HepG2 (cell line): Measurements from ENCODE around the gene GNG12. TPM values are rescaled to one million over a fixed set of nuclear protein-coding genes. Genes with fewer than 3 reads are reported as not detected.

ENCODE experiments used
- ATAC-seq: fragments of 200-7000 bp; cut with Tn5 transposase; 3 replicates; pipeline ENCODE4 v1.9.1; 2020; ENCODE audit warnings: mild to moderate bottlenecking, moderate library complexity
- BruUV-seq: library from RNA; stranded (reverse); fragments of 400-500 nt; replicated peaks from 2 replicates; lab custom pipeline; 2021; lab: Mats Ljungman, UMichigan
- CTCF ChIA-PET: fragments of 300-600 bp; formaldehyde crosslinking; extraction: SDS; loops from one replicate; lab custom pipeline; 2021; ENCODE audit warnings: low total read pairs, inconsistent platforms, low intra/inter-chr PET ratio; lab: Yijun Ruan, JAX
- POLR2A ChIA-PET: fragments of 350-600 bp; sonication (Branson Sonifier 250); formaldehyde crosslinking; loops from one replicate; lab custom pipeline; 2020; ENCODE audit warnings: antibody characterized with exemption, inconsistent platforms; lab: Yijun Ruan, JAX
- DNase-seq: peaks from one replicate; pipeline ENCODE4 v3.0.0-alpha.2; 2015; ENCODE audit warnings: low spot score
- FAIRE-seq: peaks from 3 replicates; lab custom pipeline; 2011; peaks lifted over from hg19 to GRCh38; lab: Jason Lieb, UNC
- H2AFZ ChIP-seq: one replicate; pipeline ENCODE4 v1.6.1; 2011; ENCODE audit warnings: low read length, inconsistent platforms
- H3K27ac ChIP-seq: fragments of 300-600 bp; 3 replicates; pipeline ENCODE4 v1.8.0; 2011; ENCODE audit warnings: mixed run types, mild to moderate bottlenecking, mixed read lengths, low read length, inconsistent platforms; ENCODE audit not compliant: insufficient read depth; ENCODE audit errors: extremely low read length
- H3K27me3 ChIP-seq, 2 experiments: fragments of 200-600 bp in 1 of 2; 2 replicates in 1 of 2; 3 replicates in 1 of 2; pipeline versions ENCODE4 v1.6.0 to v1.8.0; 2011; ENCODE audit warnings: low read length in 2 of 2, mild to moderate bottlenecking in 2 of 2, moderate library complexity in 2 of 2, inconsistent platforms in 1 of 2; ENCODE audit not compliant: insufficient read depth in 2 of 2, control insufficient read depth in 1 of 2
- H3K36me3 ChIP-seq, 2 experiments: fragments of 200-600 bp in 1 of 2; replicated peaks in 1 of 2; 2 replicates in 1 of 2; 3 replicates in 1 of 2; pipeline versions ENCODE4 v1.5.1 to v1.8.0; 2011; ENCODE audit warnings: low read length in 2 of 2, inconsistent platforms in 1 of 2; ENCODE audit not compliant: insufficient read depth in 2 of 2, control insufficient read depth in 1 of 2
- H3K4me1 ChIP-seq: 2 replicates; pipeline ENCODE4 v1.5.1; 2012; ENCODE audit warnings: low read length, inconsistent platforms; ENCODE audit not compliant: insufficient read depth
- H3K4me2 ChIP-seq: 2 replicates; pipeline ENCODE4 v1.6.0; 2011; ENCODE audit warnings: low read depth, low read length, inconsistent platforms
- H3K4me3 ChIP-seq, 3 experiments: fragments of 200-600 bp in 1 of 3; sonication (generic), shearing (Covaris generic) in 1 of 3; replicated peaks in 1 of 3; 2 replicates each; pipeline ENCODE4 v1.5.1; 2011 to 2016; ENCODE audit warnings: low read length in 3 of 3, inconsistent platforms in 2 of 3, low read depth in 2 of 3, mild to moderate bottlenecking in 2 of 3, control low read depth in 1 of 3, mixed read lengths in 1 of 3; ENCODE audit not compliant: insufficient read depth in 1 of 3
- H3K79me2 ChIP-seq: one replicate; pipeline ENCODE4 v1.6.1; 2011; ENCODE audit warnings: low read length, inconsistent platforms; ENCODE audit not compliant: insufficient read depth
- H3K9ac ChIP-seq: 2 replicates; pipeline ENCODE4 v1.6.0; 2011; ENCODE audit warnings: mild to moderate bottlenecking, low read depth, low read length, inconsistent platforms; ENCODE audit not compliant: insufficient read depth
- H3K9me3 ChIP-seq: 2 replicates; pipeline ENCODE4 v1.5.1; 2012; ENCODE audit warnings: mild to moderate bottlenecking, low read length
- H4K20me1 ChIP-seq: 2 replicates; pipeline ENCODE4 v1.6.0; 2011; ENCODE audit warnings: inconsistent platforms, mild to moderate bottlenecking, low read length, moderate library complexity; ENCODE audit not compliant: insufficient read depth
- DR1 ChIP-seq: sonication (generic); formaldehyde crosslinking; IDR thresholded peaks from 2 replicates; pipeline ENCODE4 v1.8.0; 2021; ENCODE audit warnings: mild to moderate bottlenecking, missing genetic modification reagents, inconsistent platforms
- MBD4 ChIP-seq: IDR thresholded peaks from 2 replicates; pipeline ENCODE4 v1.6.1; 2012; ENCODE audit warnings: low read length, inconsistent platforms, borderline replicate concordance
- NFYB ChIP-seq: sonication (generic); formaldehyde crosslinking; IDR thresholded peaks from 2 replicates; pipeline ENCODE4 v1.4.0; 2020; ENCODE audit warnings: missing genetic modification reagents
- RARA ChIP-seq: IDR thresholded peaks from 2 replicates; pipeline ENCODE4 v1.6.1; 2016; ENCODE audit warnings: missing genetic modification reagents, missing compliant biosample characterization
- SMARCC2 ChIP-seq: fragments of 450-650 bp; IDR thresholded peaks from 2 replicates; pipeline ENCODE4 v1.6.1; 2017; ENCODE audit warnings: antibody characterized with exemption, mild to moderate bottlenecking
- SMYD3 ChIP-seq: sonication (generic); formaldehyde crosslinking; IDR thresholded peaks from 2 replicates; pipeline ENCODE4 v1.8.1; 2023; ENCODE audit warnings: mild to moderate bottlenecking, missing genetic modification reagents
- TEAD3 ChIP-seq: optimal IDR thresholded peaks from 2 replicates; pipeline ENCODE3; 2016; ENCODE audit warnings: borderline replicate concordance
- ZBTB42 ChIP-seq: sonication (generic); formaldehyde crosslinking; IDR thresholded peaks from 2 replicates; pipeline ENCODE4 v1.5.0; 2020; ENCODE audit warnings: mild to moderate bottlenecking, missing genetic modification reagents
- ZNF260 ChIP-seq: sonication (generic); formaldehyde crosslinking; IDR thresholded peaks from 2 replicates; pipeline ENCODE4 v1.4.0; 2020; ENCODE audit warnings: missing genetic modification reagents, low read depth, mild to moderate bottlenecking, borderline replicate concordance
- ZNF652 ChIP-seq: IDR thresholded peaks from 2 replicates; pipeline ENCODE4 v1.6.1; 2016; ENCODE audit warnings: low read depth, borderline replicate concordance
- ZNF674 ChIP-seq: sonication (generic); formaldehyde crosslinking; IDR thresholded peaks from 2 replicates; pipeline ENCODE4 v1.5.0; 2020; ENCODE audit warnings: low read depth, mild to moderate bottlenecking, missing genetic modification reagents
- ZNF75D ChIP-seq: sonication (generic); formaldehyde crosslinking; IDR thresholded peaks from 2 replicates; pipeline ENCODE4 v1.8.1; 2023; ENCODE audit warnings: missing genetic modification reagents, mild to moderate bottlenecking, borderline replicate concordance
- ZNF879 ChIP-seq: sonication (generic); formaldehyde crosslinking; IDR thresholded peaks from 2 replicates; pipeline ENCODE4 v1.8.1; 2023; ENCODE audit warnings: missing genetic modification reagents
- WGBS: methylation state at CpG from one replicate; pipeline ENCODE4 v1.1.6; 2017; ENCODE audit warnings: low lambda C conversion rate; 5-methylcytosine and 5-hydroxymethylcytosine counted together
- in situ Hi-C: cut with HindIII; loops from 2 replicates; pipeline ENCODE4 v1.10.0; 2017; ENCODE audit warnings: low pct_unique_long_range_greater_than_20kb; ENCODE audit not compliant: extremely low pct_ligation_motif_present
- intact Hi-C: fragments of 100-400 bp; cut with micrococcal nuclease; formaldehyde crosslinking; loops from one replicate; pipeline ENCODE4 v1.10.0; 2022; ENCODE audit not compliant: unreplicated experiment
- polyA plus RNA-seq, 8 experiments: library from polyadenylated mRNA; depleted of rRNA in 3 of 8; stranded (reverse) in 7 of 8; unstranded in 1 of 8; fragments of >200 nt; fragmentation: Illumina TruSeq in 4 of 8; extraction: Trizol in 4 of 8; gene quantifications; 2 replicates each; pipeline versions ENCODE4 v1.2.1 to v1.2.3, GENCODE V29; 2011 to 2016; ENCODE audit warnings: low read depth in 4 of 8, missing spikeins in 1 of 8, mixed read lengths in 1 of 8; ENCODE audit not compliant: insufficient read depth in 1 of 8
- total RNA-seq, 5 experiments: library from RNA; depleted of rRNA; stranded (reverse); fragments of >200 nt; fragmentation: Illumina TruSeq; extraction: Trizol; gene quantifications; 2 replicates each; pipeline ENCODE4 v1.2.3, GENCODE V29; 2016; ENCODE audit warnings: low read depth in 1 of 5
- TF ChIP-seq, protein P1 (sequence below): sonication (generic); formaldehyde crosslinking; IDR thresholded peaks from 2 replicates; pipeline ENCODE4 v1.8.1; 2023; ENCODE audit warnings: mild to moderate bottlenecking, missing genetic modification reagents
- TF ChIP-seq, protein P2 (sequence below), 2 experiments: sonication (generic) in 1 of 2; formaldehyde crosslinking in 1 of 2; IDR thresholded peaks; 2 replicates each; pipeline versions ENCODE4 v1.4.0 to v1.6.1; 2016 to 2020; ENCODE audit warnings: borderline replicate concordance in 1 of 2, low read depth in 1 of 2, mild to moderate bottlenecking in 1 of 2, missing genetic modification reagents in 1 of 2
- TF ChIP-seq, protein P3 (sequence below): sonication (generic); formaldehyde crosslinking; IDR thresholded peaks from 2 replicates; pipeline ENCODE4 v1.5.0; 2020; ENCODE audit warnings: missing genetic modification reagents

The GNG12 gene
- total and polyA plus RNA-seq, 2 of the 13 experiments (the other 11 are each of a cell fraction or from before 2014, with no cell fraction given): 0.11 TPM

DNA sequence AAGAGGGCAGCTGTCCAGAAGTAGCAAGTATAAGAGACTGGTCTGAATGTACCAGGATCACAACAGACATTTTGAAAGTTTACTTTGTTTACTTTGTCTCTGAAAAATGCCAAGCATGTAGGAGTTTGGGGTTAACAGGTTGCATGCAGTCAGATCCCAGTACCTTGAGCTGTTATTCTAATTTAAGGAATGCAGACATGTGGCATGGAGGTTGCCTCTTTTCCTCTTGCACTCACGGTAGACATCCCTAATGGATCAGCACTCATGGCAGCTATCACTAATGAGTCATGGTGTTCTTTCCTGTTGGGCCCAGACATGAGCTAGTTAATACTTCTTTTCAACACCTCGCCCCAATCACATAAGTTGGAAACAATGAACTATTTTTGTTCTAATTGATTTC is 81.0 kb downstream of the GNG12 start:
- ChIA-PET POLR2A (interaction anchor here (0.7 to 1.1 kb wide), 2 partner anchors 16 to 68 kb away, joined by 3 to 4 read pairs; partner anchors contain the start of gene GADD45A), CTCF (no interaction called here)
- WGBS: 33% methylated on average over 2 of the region's 2 CpGs
- in situ Hi-C loops: no loop called here
- H3K27ac ChIP-seq: no peak overlapping the region
- DNase-seq (no peak), FAIRE-seq (no peak), ATAC-seq (no peak)
- intact Hi-C loops: no loop called here
- no TSS peak for BruUV-seq
- no peaks in the 10 kb centered on the region for H4K20me1 ChIP-seq
- H3K4me1 ChIP-seq: peaks cover 62% of the 10 kb centered on the region
- no peak overlapping the region for H3K4me3 ChIP-seq
- no peaks in the 10 kb centered on the region for H3K9me3 ChIP-seq
- H2AFZ ChIP-seq: no peak overlapping the region
- no peaks in the 10 kb centered on the region for H3K79me2 ChIP-seq
- no peak overlapping the region for H3K9ac ChIP-seq
- no peaks in the 10 kb centered on the region; a peak in 1 of 5 replicates for H3K27me3 ChIP-seq
- H3K36me3 ChIP-seq: no peaks in the 10 kb centered on the region
- no peak overlapping the region for H3K4me2 ChIP-seq
- peak; percentile 62 for TF ChIP-seq TEAD3
- TF ChIP-seq SMYD3 (CRISPR knock-in tag): no peak
- no peak for TF ChIP-seq ZNF260
- TF ChIP-seq, protein P1, sequence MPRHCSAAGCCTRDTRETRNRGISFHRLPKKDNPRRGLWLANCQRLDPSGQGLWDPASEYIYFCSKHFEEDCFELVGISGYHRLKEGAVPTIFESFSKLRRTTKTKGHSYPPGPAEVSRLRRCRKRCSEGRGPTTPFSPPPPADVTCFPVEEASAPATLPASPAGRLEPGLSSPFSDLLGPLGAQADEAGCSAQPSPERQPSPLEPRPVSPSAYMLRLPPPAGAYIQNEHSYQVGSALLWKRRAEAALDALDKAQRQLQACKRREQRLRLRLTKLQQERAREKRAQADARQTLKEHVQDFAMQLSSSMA (CRISPR knock-in tag): no peak
- no peak for TF ChIP-seq ZBTB42 (CRISPR knock-in tag)
- no peak for TF ChIP-seq NFYB (CRISPR knock-in tag)
- no peak for TF ChIP-seq ZNF674 (CRISPR knock-in tag)
- TF ChIP-seq, protein P2, sequence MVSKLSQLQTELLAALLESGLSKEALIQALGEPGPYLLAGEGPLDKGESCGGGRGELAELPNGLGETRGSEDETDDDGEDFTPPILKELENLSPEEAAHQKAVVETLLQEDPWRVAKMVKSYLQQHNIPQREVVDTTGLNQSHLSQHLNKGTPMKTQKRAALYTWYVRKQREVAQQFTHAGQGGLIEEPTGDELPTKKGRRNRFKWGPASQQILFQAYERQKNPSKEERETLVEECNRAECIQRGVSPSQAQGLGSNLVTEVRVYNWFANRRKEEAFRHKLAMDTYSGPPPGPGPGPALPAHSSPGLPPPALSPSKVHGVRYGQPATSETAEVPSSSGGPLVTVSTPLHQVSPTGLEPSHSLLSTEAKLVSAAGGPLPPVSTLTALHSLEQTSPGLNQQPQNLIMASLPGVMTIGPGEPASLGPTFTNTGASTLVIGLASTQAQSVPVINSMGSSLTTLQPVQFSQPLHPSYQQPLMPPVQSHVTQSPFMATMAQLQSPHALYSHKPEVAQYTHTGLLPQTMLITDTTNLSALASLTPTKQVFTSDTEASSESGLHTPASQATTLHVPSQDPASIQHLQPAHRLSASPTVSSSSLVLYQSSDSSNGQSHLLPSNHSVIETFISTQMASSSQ (IDR thresholded peaks at IDR 0.05; ENCODE audit: low read depth): no peak
- TF ChIP-seq, protein P2 (CRISPR knock-in tag; IDR thresholded peaks at IDR 0.05; ENCODE audit: borderline replicate concordance): no peak
- no peak for TF ChIP-seq DR1 (CRISPR knock-in tag)
- no peak; the same call in 1 of the 2 replicates for TF ChIP-seq RARA (CRISPR knock-in tag)
- no peak for TF ChIP-seq MBD4
- TF ChIP-seq ZNF879 (CRISPR knock-in tag): no peak
- TF ChIP-seq ZNF75D (CRISPR knock-in tag): no peak
- no peak for TF ChIP-seq SMARCC2
- TF ChIP-seq, protein P3, sequence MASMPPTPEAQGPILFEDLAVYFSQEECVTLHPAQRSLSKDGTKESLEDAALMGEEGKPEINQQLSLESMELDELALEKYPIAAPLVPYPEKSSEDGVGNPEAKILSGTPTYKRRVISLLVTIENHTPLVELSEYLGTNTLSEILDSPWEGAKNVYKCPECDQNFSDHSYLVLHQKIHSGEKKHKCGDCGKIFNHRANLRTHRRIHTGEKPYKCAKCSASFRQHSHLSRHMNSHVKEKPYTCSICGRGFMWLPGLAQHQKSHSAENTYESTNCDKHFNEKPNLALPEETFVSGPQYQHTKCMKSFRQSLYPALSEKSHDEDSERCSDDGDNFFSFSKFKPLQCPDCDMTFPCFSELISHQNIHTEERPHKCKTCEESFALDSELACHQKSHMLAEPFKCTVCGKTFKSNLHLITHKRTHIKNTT: no peak
- TF ChIP-seq ZNF652 (CRISPR knock-in tag): 0 out of 2 replicates have a peak, but pooled peaks have one; percentile 19
